Stomach (tissue), 4 donors: ENCODE data around the gene DCLRE1C.

Experiments
- POLR2A ChIP-seq, 4 donors: fragments of 450-650 bp; IDR thresholded peaks; one replicate each; pipeline ENCODE4 v1.6.1; 2016; ENCODE audit warnings: antibody characterized with exemption in 4 of 4, control low read depth in 2 of 4, mild to moderate bottlenecking in 1 of 4, moderate library complexity in 1 of 4
- TF ChIP-seq, protein P1 (sequence below), 7 experiments: fragments of 450-650 bp in 4 of 7; fragments of 200-600 bp in 3 of 7; sonication (generic) in 3 of 7; IDR thresholded peaks; one replicate each; pipeline ENCODE4 v1.5.1; 2016 to 2019; ENCODE audit warnings: antibody characterized with exemption in 7 of 7, control low read depth in 2 of 7, mild to moderate bottlenecking in 1 of 7

DNA sequence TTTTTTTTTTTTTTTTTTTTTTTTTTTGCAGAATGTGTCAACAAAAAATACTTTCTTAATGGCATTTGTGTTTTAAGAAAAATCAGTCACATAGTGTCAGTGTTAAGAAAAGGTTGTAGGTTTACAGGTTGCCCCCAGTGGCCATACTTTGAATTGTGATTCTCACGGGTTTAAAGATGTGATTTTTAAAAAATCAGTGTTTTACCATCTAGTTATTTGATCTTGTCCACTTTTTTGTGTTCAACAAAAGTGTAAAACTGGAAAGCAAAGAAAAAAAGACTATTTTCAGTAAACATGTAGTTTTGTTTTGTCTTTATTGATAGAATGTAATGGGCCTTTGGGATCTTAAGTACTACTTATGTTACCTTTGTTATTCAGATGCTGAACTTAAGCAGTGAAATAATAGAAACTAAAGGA, 49.6 kb downstream of the DCLRE1C start:
- TF ChIP-seq, protein P1, sequence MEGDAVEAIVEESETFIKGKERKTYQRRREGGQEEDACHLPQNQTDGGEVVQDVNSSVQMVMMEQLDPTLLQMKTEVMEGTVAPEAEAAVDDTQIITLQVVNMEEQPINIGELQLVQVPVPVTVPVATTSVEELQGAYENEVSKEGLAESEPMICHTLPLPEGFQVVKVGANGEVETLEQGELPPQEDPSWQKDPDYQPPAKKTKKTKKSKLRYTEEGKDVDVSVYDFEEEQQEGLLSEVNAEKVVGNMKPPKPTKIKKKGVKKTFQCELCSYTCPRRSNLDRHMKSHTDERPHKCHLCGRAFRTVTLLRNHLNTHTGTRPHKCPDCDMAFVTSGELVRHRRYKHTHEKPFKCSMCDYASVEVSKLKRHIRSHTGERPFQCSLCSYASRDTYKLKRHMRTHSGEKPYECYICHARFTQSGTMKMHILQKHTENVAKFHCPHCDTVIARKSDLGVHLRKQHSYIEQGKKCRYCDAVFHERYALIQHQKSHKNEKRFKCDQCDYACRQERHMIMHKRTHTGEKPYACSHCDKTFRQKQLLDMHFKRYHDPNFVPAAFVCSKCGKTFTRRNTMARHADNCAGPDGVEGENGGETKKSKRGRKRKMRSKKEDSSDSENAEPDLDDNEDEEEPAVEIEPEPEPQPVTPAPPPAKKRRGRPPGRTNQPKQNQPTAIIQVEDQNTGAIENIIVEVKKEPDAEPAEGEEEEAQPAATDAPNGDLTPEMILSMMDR (IDR thresholded peaks at IDR 0.05): peak in 3 of 7 experiments; percentile 12 to 54 (median 40)
- TF ChIP-seq POLR2A (IDR thresholded peaks at IDR 0.05): no peak
